HepG2 (cell line): Measurements from ENCODE around the gene IGF2BP1. TPM values are rescaled to one million over a fixed set of nuclear protein-coding genes. Genes with fewer than 3 reads are reported as not detected.

Experiments
- AHR ChIP-seq: IDR thresholded peaks from 2 replicates; pipeline ENCODE4 v1.6.1; 2018; ENCODE audit warnings: missing genetic modification reagents, missing compliant biosample characterization
- CENPX ChIP-seq: sonication (generic); formaldehyde crosslinking; IDR thresholded peaks from 2 replicates; pipeline ENCODE4 v1.9.0; 2021; ENCODE audit warnings: mild to moderate bottlenecking, missing genetic modification reagents, moderate library complexity
- FOXK2 ChIP-seq: fragments of 450-650 bp; IDR thresholded peaks from 2 replicates; pipeline ENCODE4 v1.6.1; 2016
- KDM5A ChIP-seq: fragments of 200-600 bp; sonication (generic); IDR thresholded peaks from 2 replicates; pipeline ENCODE4 v1.7.0; 2018; ENCODE audit warnings: antibody characterized with exemption, mild to moderate bottlenecking, low read length, borderline replicate concordance
- POLR2G ChIP-seq: fragments of 200-400 bp; formaldehyde crosslinking; IDR thresholded peaks from 2 replicates; pipeline ENCODE4 v1.6.1; 2018; ENCODE audit warnings: mild to moderate bottlenecking, low read depth, low read length, moderate library complexity
- ZNF101 ChIP-seq: sonication (generic); formaldehyde crosslinking; IDR thresholded peaks from 2 replicates; pipeline ENCODE4 v1.4.0; 2020; ENCODE audit warnings: mild to moderate bottlenecking, low read depth, missing genetic modification reagents, borderline replicate concordance
- ZNF143 ChIP-seq: sonication (generic); formaldehyde crosslinking; IDR thresholded peaks from 2 replicates; pipeline ENCODE4 v1.4.0; 2020; ENCODE audit warnings: missing genetic modification reagents
- ZNF720 ChIP-seq: sonication (generic); formaldehyde crosslinking; IDR thresholded peaks from 2 replicates; pipeline ENCODE4 v1.4.0; 2020; ENCODE audit warnings: missing genetic modification reagents
- ZNF75D ChIP-seq: sonication (generic); formaldehyde crosslinking; IDR thresholded peaks from 2 replicates; pipeline ENCODE4 v1.8.1; 2023; ENCODE audit warnings: missing genetic modification reagents, mild to moderate bottlenecking, borderline replicate concordance
- polyA plus RNA-seq, 8 experiments: library from polyadenylated mRNA; depleted of rRNA in 3 of 8; stranded (reverse) in 7 of 8; unstranded in 1 of 8; fragments of >200 nt; fragmentation: Illumina TruSeq in 4 of 8; extraction: Trizol in 4 of 8; gene quantifications; 2 replicates each; pipeline versions ENCODE4 v1.2.1 to v1.2.3, GENCODE V29; 2011 to 2016; ENCODE audit warnings: low read depth in 4 of 8, missing spikeins in 1 of 8, mixed read lengths in 1 of 8; ENCODE audit not compliant: insufficient read depth in 1 of 8
- total RNA-seq, 5 experiments: library from RNA; depleted of rRNA; stranded (reverse); fragments of >200 nt; fragmentation: Illumina TruSeq; extraction: Trizol; gene quantifications; 2 replicates each; pipeline ENCODE4 v1.2.3, GENCODE V29; 2016; ENCODE audit warnings: low read depth in 1 of 5
- TF ChIP-seq, protein P1 (sequence below), 2 experiments: fragments of 450-650 bp in 1 of 2; sonication (generic) in 1 of 2; formaldehyde crosslinking in 1 of 2; IDR thresholded peaks; 2 replicates each; pipeline versions ENCODE4 v1.6.1 to v1.8.0; 2016 to 2022; ENCODE audit warnings: antibody characterized with exemption in 1 of 2, mild to moderate bottlenecking in 1 of 2, missing genetic modification reagents in 1 of 2
- TF ChIP-seq, protein P2 (sequence below): sonication (generic); formaldehyde crosslinking; IDR thresholded peaks from 2 replicates; pipeline ENCODE4 v1.4.0; 2020; ENCODE audit warnings: low read depth, mild to moderate bottlenecking, missing genetic modification reagents
- TF ChIP-seq, protein P3 (sequence below): sonication (generic); formaldehyde crosslinking; IDR thresholded peaks from 2 replicates; pipeline ENCODE4 v1.9.0; 2022; ENCODE audit warnings: missing genetic modification reagents, mild to moderate bottlenecking, borderline replicate concordance
- TF ChIP-seq, protein P4 (sequence below): IDR thresholded peaks from 2 replicates; pipeline ENCODE4 v1.6.1; 2016; ENCODE audit warnings: missing compliant biosample characterization, missing genetic modification reagents, borderline replicate concordance

The IGF2BP1 gene
- total and polyA plus RNA-seq, 2 of the 13 experiments (the other 11 are each of a cell fraction or from before 2014, with no cell fraction given) = 29.7 to 75.1 TPM

DNA sequence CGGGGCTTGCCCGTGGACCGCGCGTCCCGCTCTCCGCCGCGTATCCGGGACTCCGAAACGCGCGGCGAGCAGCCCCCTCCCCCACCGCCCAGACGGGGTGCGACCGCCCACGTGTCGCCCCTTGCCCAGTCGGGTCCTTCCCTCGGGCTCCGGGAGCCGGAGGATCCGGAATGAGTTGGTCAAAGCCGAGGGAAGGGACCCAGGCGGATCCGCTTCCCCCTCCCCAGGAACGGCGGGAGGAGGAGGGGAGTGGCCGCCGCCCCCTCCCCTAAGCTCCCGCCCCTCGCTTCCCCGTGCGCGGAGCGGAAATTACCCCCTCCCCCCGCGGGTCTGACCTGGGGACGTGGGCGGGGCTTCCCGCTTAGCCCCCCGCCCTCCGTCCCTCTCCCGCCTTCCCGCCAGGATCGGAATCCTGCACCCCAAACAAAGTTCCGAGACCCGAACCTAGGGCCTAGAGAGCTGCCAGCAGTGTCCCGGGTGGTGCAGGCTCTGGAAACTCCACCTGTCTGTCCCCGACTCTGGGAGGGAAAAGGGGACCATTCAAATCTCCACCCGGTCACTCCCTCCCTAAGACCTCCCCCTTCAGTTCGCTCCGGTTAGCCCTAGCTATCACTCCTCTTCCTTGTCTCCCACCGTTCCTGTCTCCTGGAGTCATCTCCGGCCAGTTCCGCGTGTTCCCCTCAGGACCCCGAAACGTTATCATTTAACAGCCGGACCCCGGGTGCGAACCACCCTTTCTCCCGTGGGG lies 1.0 kb upstream of the IGF2BP1 start (continued):
- TF ChIP-seq, protein P1, sequence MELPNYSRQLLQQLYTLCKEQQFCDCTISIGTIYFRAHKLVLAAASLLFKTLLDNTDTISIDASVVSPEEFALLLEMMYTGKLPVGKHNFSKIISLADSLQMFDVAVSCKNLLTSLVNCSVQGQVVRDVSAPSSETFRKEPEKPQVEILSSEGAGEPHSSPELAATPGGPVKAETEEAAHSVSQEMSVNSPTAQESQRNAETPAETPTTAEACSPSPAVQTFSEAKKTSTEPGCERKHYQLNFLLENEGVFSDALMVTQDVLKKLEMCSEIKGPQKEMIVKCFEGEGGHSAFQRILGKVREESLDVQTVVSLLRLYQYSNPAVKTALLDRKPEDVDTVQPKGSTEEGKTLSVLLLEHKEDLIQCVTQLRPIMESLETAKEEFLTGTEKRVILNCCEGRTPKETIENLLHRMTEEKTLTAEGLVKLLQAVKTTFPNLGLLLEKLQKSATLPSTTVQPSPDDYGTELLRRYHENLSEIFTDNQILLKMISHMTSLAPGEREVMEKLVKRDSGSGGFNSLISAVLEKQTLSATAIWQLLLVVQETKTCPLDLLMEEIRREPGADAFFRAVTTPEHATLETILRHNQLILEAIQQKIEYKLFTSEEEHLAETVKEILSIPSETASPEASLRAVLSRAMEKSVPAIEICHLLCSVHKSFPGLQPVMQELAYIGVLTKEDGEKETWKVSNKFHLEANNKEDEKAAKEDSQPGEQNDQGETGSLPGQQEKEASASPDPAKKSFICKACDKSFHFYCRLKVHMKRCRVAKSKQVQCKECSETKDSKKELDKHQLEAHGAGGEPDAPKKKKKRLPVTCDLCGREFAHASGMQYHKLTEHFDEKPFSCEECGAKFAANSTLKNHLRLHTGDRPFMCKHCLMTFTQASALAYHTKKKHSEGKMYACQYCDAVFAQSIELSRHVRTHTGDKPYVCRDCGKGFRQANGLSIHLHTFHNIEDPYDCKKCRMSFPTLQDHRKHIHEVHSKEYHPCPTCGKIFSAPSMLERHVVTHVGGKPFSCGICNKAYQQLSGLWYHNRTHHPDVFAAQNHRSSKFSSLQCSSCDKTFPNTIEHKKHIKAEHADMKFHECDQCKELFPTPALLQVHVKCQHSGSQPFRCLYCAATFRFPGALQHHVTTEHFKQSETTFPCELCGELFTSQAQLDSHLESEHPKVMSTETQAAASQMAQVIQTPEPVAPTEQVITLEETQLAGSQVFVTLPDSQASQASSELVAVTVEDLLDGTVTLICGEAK (IDR thresholded peaks at IDR 0.05) = no peak
- TF ChIP-seq, protein P1 (CRISPR knock-in tag; IDR thresholded peaks at IDR 0.05) = no peak; the same call in 1 of the 2 replicates
- TF ChIP-seq FOXK2 (no peak), ZNF75D (CRISPR knock-in tag) (0 out of 2 replicates have a peak, but pooled peaks have one; percentile 57), ZNF720 (CRISPR knock-in tag) (no peak), AHR (CRISPR knock-in tag) (peak; percentile 86; the same call in 1 of the 2 replicates), ZNF101 (no peak; the same call in 1 of the 2 replicates), ZNF143 (CRISPR knock-in tag) (no peak), CENPX (CRISPR knock-in tag) (no peak), POLR2G (peak; percentile 81), KDM5A (no peak; the same call in 1 of the 2 replicates)
- TF ChIP-seq, protein P2, sequence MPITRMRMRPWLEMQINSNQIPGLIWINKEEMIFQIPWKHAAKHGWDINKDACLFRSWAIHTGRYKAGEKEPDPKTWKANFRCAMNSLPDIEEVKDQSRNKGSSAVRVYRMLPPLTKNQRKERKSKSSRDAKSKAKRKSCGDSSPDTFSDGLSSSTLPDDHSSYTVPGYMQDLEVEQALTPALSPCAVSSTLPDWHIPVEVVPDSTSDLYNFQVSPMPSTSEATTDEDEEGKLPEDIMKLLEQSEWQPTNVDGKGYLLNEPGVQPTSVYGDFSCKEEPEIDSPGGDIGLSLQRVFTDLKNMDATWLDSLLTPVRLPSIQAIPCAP (CRISPR knock-in tag) = no peak
- TF ChIP-seq, protein P3, sequence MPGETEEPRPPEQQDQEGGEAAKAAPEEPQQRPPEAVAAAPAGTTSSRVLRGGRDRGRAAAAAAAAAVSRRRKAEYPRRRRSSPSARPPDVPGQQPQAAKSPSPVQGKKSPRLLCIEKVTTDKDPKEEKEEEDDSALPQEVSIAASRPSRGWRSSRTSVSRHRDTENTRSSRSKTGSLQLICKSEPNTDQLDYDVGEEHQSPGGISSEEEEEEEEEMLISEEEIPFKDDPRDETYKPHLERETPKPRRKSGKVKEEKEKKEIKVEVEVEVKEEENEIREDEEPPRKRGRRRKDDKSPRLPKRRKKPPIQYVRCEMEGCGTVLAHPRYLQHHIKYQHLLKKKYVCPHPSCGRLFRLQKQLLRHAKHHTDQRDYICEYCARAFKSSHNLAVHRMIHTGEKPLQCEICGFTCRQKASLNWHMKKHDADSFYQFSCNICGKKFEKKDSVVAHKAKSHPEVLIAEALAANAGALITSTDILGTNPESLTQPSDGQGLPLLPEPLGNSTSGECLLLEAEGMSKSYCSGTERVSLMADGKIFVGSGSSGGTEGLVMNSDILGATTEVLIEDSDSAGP (CRISPR knock-in tag) = peak; percentile 90
- TF ChIP-seq, protein P4, sequence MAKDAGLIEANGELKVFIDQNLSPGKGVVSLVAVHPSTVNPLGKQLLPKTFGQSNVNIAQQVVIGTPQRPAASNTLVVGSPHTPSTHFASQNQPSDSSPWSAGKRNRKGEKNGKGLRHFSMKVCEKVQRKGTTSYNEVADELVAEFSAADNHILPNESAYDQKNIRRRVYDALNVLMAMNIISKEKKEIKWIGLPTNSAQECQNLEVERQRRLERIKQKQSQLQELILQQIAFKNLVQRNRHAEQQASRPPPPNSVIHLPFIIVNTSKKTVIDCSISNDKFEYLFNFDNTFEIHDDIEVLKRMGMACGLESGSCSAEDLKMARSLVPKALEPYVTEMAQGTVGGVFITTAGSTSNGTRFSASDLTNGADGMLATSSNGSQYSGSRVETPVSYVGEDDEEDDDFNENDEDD = peak; percentile 87; the same call in 1 of the 2 replicates
